Measurements from ENCODE around the gene TTPAL.

TTPAL gene

GRCh38 chr20:44449864-44450263 lies 25.8 kb upstream of the TTPAL start:
- Histone ChIP-seq H3K36me3 (ENCODE audit: control insufficient read depth, low read length) (no peaks in the 10 kb centered on the region), H3K4me1 (ENCODE audit: control insufficient read depth, low read length) (no peaks in the 10 kb centered on the region), H3K27me3 (ENCODE audit: control insufficient read depth, low read length) (peaks cover 18% of the 10 kb centered on the region), H3K79me2 (ENCODE audit: control insufficient read depth, low read length) (no peaks in the 10 kb centered on the region), H3K4me2 (ENCODE audit: low read length) (no peak overlapping the region), H3K9me2 (replicated peaks; ENCODE audit: control insufficient read depth, low read length) (no peaks in the 10 kb centered on the region), H4K20me1 (ENCODE audit: control insufficient read depth, insufficient read depth, low read depth, low read length) (no peaks in the 10 kb centered on the region), H3K4me3 (ENCODE audit: low read length) (no peak overlapping the region), H3F3A (ENCODE audit: control insufficient read depth, insufficient read depth) (no peaks in the 10 kb centered on the region), H3K9me3 (ENCODE audit: control insufficient read depth, insufficient read depth, low read length) (no peaks in the 10 kb centered on the region), H3K27ac (ENCODE audit: low read depth, low read length) (no peak overlapping the region)
- no peak for TF ChIP-seq EZH2phosphoT487 (IDR thresholded peaks at IDR 0.05; ENCODE audit: borderline replicate concordance, low read length)
- TF ChIP-seq CTCF (IDR thresholded peaks at IDR 0.05; ENCODE audit: low read depth, low read length, poor library complexity, severe bottlenecking), result no peak

DNA sequence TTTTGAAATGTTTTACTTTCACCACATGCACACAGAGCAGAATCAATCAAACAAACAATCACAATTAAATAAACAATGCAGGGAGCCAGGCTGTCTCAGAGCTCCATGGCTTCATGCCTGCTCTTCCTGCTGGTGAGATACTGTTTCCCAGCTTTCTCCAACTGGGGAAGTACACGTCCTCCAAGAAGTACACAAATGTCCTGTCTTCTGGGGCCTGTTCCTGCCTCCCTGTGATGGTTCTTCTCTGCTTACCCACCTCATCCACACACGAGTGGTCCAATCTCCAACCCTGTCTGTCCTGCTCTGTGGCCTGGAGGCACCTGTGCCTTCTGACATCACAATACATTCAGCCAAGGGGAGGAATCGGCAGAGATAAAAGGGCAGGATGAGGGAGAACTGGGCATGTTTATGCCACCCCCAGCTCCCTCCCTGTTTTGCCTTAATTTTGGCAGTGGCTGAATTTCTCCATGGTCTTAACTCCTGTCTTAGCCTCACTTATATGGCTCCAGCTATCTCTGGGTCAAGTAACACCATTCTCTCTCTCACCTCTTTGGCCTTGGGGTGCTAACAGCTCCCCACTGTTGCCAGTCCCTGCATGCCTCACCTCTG lies 25.3 kb upstream of the TTPAL start:
- TF ChIP-seq EZH2phosphoT487 (IDR thresholded peaks at IDR 0.05; ENCODE audit: borderline replicate concordance, low read length) (no peak), CTCF (IDR thresholded peaks at IDR 0.05; ENCODE audit: low read depth, low read length, poor library complexity, severe bottlenecking) (no peak)
- no peaks in the 10 kb centered on the region for H3F3A ChIP-seq (ENCODE audit: control insufficient read depth, insufficient read depth)
- no peak overlapping the region for H3K4me2 ChIP-seq (ENCODE audit: low read length)
- H3K9me2 ChIP-seq (replicated peaks; ENCODE audit: control insufficient read depth, low read length), result no peaks in the 10 kb centered on the region
- H3K36me3 ChIP-seq (ENCODE audit: control insufficient read depth, low read length), result no peaks in the 10 kb centered on the region
- no peak overlapping the region for H3K27ac ChIP-seq (ENCODE audit: low read depth, low read length)
- peaks cover 18% of the 10 kb centered on the region for H3K27me3 ChIP-seq (ENCODE audit: control insufficient read depth, low read length)
- no peaks in the 10 kb centered on the region for H3K9me3 ChIP-seq (ENCODE audit: control insufficient read depth, insufficient read depth, low read length)
- no peaks in the 10 kb centered on the region for H3K79me2 ChIP-seq (ENCODE audit: control insufficient read depth, low read length)
- no peak overlapping the region for H3K4me3 ChIP-seq (ENCODE audit: low read length)
- no peaks in the 10 kb centered on the region for H4K20me1 ChIP-seq (ENCODE audit: control insufficient read depth, insufficient read depth, low read depth, low read length)
- no peaks in the 10 kb centered on the region for H3K4me1 ChIP-seq (ENCODE audit: control insufficient read depth, low read length)

DNA sequence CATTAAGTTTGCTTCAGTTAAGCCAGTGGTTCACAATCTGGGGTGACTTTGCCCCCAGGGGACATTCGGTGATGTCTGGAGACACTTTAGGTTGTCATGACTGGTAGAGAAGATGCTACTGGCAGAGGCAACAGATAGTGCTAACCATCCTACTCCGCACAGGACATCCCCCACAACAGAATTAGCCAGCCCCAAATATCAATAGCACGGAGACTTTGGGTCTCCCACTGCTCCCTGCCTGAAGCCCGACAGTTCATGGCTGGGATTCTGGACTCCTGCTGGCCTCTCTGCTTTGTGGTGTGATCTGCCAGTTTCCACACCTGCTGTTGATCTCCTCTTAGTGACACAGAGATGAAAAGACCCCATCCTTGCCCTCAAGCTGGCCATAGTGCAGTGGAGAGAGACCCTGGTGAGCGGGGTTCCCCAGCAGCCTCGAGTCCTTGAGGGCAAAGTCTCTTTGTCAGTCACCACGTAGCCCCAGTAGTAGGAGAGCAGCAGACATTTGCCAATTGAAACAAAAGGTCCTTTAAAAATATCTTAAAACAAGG lies 24.7 kb upstream of the TTPAL start:
- Histone ChIP-seq H3K79me2 (ENCODE audit: control insufficient read depth, low read length) (no peaks in the 10 kb centered on the region), H3K27me3 (ENCODE audit: control insufficient read depth, low read length) (peaks cover 18% of the 10 kb centered on the region), H4K20me1 (ENCODE audit: control insufficient read depth, insufficient read depth, low read depth, low read length) (no peaks in the 10 kb centered on the region), H3K4me3 (ENCODE audit: low read length) (no peak overlapping the region), H3K36me3 (ENCODE audit: control insufficient read depth, low read length) (no peaks in the 10 kb centered on the region), H3K4me1 (ENCODE audit: control insufficient read depth, low read length) (no peaks in the 10 kb centered on the region), H3K9me2 (replicated peaks; ENCODE audit: control insufficient read depth, low read length) (no peaks in the 10 kb centered on the region), H3F3A (ENCODE audit: control insufficient read depth, insufficient read depth) (no peaks in the 10 kb centered on the region), H3K27ac (ENCODE audit: low read depth, low read length) (no peak overlapping the region), H3K4me2 (ENCODE audit: low read length) (no peak overlapping the region), H3K9me3 (ENCODE audit: control insufficient read depth, insufficient read depth, low read length) (no peaks in the 10 kb centered on the region)
- TF ChIP-seq CTCF (IDR thresholded peaks at IDR 0.05; ENCODE audit: low read depth, low read length, poor library complexity, severe bottlenecking) (no peak), EZH2phosphoT487 (IDR thresholded peaks at IDR 0.05; ENCODE audit: borderline replicate concordance, low read length) (no peak)

Measured in DOHH2 (cell line).